ENCODE measurements around the gene CACNA1S. TPM values are rescaled to one million over a fixed set of nuclear protein-coding genes. Genes with fewer than 3 reads are reported as not detected.

Gene CACNA1S
- total and polyA plus RNA-seq, 2 of the 4 experiments (the other 2 are of a cell fraction), result not detected

- peaks cover 48% of the 10 kb centered on the region for H3K27me3 ChIP-seq (ENCODE audit: control insufficient read depth, insufficient read depth, low read length)
- no peaks in the 10 kb centered on the region for H4K20me1 ChIP-seq (ENCODE audit: insufficient read depth, low read length)
- no peak overlapping the region for H3K9ac ChIP-seq (ENCODE audit: low read depth, low read length)
- H3K4ac ChIP-seq (ENCODE audit: low read depth, low read length), result no peak overlapping the region
- peaks cover 2% of the 10 kb centered on the region; the same call in 1 of the 2 replicates for H3K4me1 ChIP-seq (ENCODE audit: control insufficient read depth, insufficient read depth, low read length)
- dilution Hi-C loops (cut with HindIII; ENCODE audit: low sequenced_read_pairs, unreplicated experiment) (no loop called here), in situ Hi-C loops (cut with MboI; ENCODE audit: low sequenced_read_pairs) (no loop called here), intact Hi-C loops (cut with micrococcal nuclease) (no loop called here)
- no peak overlapping the region for H4K91ac ChIP-seq (ENCODE audit: insufficient read depth, low read depth, low read length)
- H3K4me2 ChIP-seq (ENCODE audit: low read depth, low read length), result no peak overlapping the region
- no peaks in the 10 kb centered on the region for H3K79me1 ChIP-seq (ENCODE audit: low read depth in 1 of 2, low read length in 2 of 2)
- no peak overlapping the region for H2BK15ac ChIP-seq (ENCODE audit: low read depth, low read length)
- ATAC-seq (ENCODE audit: low read depth) (no peak), DNase-seq (no peak)
- no peak overlapping the region for H2BK5ac ChIP-seq (ENCODE audit: low read depth, low read length, poor library complexity, severe bottlenecking)
- H2AK9ac ChIP-seq (replicated peaks; ENCODE audit: low read depth, low read length, poor library complexity), result no peak overlapping the region
- H4K8ac ChIP-seq (ENCODE audit: low read depth in 2 of 2, low read length in 2 of 2), result no peak overlapping the region
- no peak overlapping the region for H3K27ac ChIP-seq (ENCODE audit: insufficient read depth, low read length)
- no peak for TF ChIP-seq USF2 (IDR thresholded peaks at IDR 0.05; ENCODE audit: low read depth, low read length)
- TF ChIP-seq RCOR1 (IDR thresholded peaks at IDR 0.05; ENCODE audit: insufficient replicate concordance, low read length), result no peak
- TF ChIP-seq RFX5 (IDR thresholded peaks at IDR 0.05; ENCODE audit: low read depth, low read length), result no peak
- TF ChIP-seq MXI1 (IDR thresholded peaks at IDR 0.05; ENCODE audit: borderline replicate concordance, low read depth, low read length), result no peak
- no peak for TF ChIP-seq MAZ (IDR thresholded peaks at IDR 0.05; ENCODE audit: borderline replicate concordance, low read depth, low read length)
- TF ChIP-seq NFE2L2 (IDR thresholded peaks at IDR 0.05; ENCODE audit: low read depth, low read length), result no peak
- TF ChIP-seq FOS (IDR thresholded peaks at IDR 0.05; ENCODE audit: low read depth, low read length), result no peak
- TF ChIP-seq CEBPB (IDR thresholded peaks at IDR 0.05; ENCODE audit: low read depth, low read length), result no peak
- TF ChIP-seq SMC3 (IDR thresholded peaks at IDR 0.05; ENCODE audit: low read depth, low read length), result no peak
- TF ChIP-seq CHD1 (IDR thresholded peaks at IDR 0.05; ENCODE audit: low read depth, low read length), result no peak
- TF ChIP-seq ELK1 (IDR thresholded peaks at IDR 0.05; ENCODE audit: borderline replicate concordance, low read depth, low read length), result no peak
- TF ChIP-seq CTCF (conservative IDR thresholded peaks at IDR 0.05; ENCODE audit: low read depth, low read length), result no peak
- TF ChIP-seq RAD21 (IDR thresholded peaks at IDR 0.05; ENCODE audit: low read length), result no peak
- no peak for TF ChIP-seq POLR2A (IDR thresholded peaks at IDR 0.05; ENCODE audit: low read depth, low read length)
- TF ChIP-seq BHLHE40 (IDR thresholded peaks at IDR 0.05; ENCODE audit: low read depth, low read length), result no peak
- no peak for TF ChIP-seq MAFK (IDR thresholded peaks at IDR 0.05; ENCODE audit: low read depth, low read length)
- no peak overlapping the region for H2BK120ac ChIP-seq (ENCODE audit: low read depth, low read length)
- H3K14ac ChIP-seq (replicated peaks; ENCODE audit: low read depth, low read length), result no peak overlapping the region
- H3K18ac ChIP-seq (ENCODE audit: low read depth, low read length), result no peak overlapping the region
- H2AFZ ChIP-seq (replicated peaks; ENCODE audit: low read length, poor library complexity), result no peak overlapping the region
- H3K56ac ChIP-seq (ENCODE audit: extremely low read depth, insufficient read depth, low read length), result no peak overlapping the region
- no peaks in the 10 kb centered on the region for H3K36me3 ChIP-seq (ENCODE audit: control insufficient read depth, insufficient read depth, low read length)
- H3K4me3 ChIP-seq (ENCODE audit: insufficient read depth, low read depth, low read length), result no peak overlapping the region
- H3K9me1 ChIP-seq (ENCODE audit: insufficient read depth, low read length), result 0 out of 2 replicates have a peak, but pooled peaks cover 2% of the 10 kb centered on the region
- H3K23ac ChIP-seq (ENCODE audit: low read depth, low read length), result no peak overlapping the region
- H2AK5ac ChIP-seq (ENCODE audit: low read depth, low read length), result no peak overlapping the region
- H3K9me3 ChIP-seq (ENCODE audit: control insufficient read depth, insufficient read depth, low read length), result no peaks in the 10 kb centered on the region
- no peak overlapping the region for H2BK20ac ChIP-seq (ENCODE audit: low read depth, low read length)
- ChIA-PET POLR2A (ENCODE audit: unreplicated experiment) (no interaction called here), CTCF (interaction anchor here (0.6 kb wide), 1 partner anchor 11 kb away, joined by 3 read pairs; no protein-coding TSS in a partner anchor)
- WGBS, 2 experiments (ENCODE audit: extremely low coverage in 2 of 2, insufficient read length in 1 of 2), result no CpG with 5 or more reads among the region's 7 CpGs
- H4K5ac ChIP-seq (ENCODE audit: low read depth, low read length), result no peak overlapping the region
- BruUV-seq (replicated peaks), result no TSS peak
Observed at GRCh38 chr1:201125800-201126199, 13.6 kb upstream of the CACNA1S start.

All from IMR-90 (cell line).